ELR (cell line): ENCODE data around the gene SEMA5B.
A peak's percentile ranks its signal among the peaks of the same experiment; 100 is the strongest.

Experiments
- DNase-seq: peaks from one replicate; pipeline ENCODE4 v3.0.0-alpha.2; 2015; ENCODE audit warnings: low read depth

The SEMA5B gene

DNA sequence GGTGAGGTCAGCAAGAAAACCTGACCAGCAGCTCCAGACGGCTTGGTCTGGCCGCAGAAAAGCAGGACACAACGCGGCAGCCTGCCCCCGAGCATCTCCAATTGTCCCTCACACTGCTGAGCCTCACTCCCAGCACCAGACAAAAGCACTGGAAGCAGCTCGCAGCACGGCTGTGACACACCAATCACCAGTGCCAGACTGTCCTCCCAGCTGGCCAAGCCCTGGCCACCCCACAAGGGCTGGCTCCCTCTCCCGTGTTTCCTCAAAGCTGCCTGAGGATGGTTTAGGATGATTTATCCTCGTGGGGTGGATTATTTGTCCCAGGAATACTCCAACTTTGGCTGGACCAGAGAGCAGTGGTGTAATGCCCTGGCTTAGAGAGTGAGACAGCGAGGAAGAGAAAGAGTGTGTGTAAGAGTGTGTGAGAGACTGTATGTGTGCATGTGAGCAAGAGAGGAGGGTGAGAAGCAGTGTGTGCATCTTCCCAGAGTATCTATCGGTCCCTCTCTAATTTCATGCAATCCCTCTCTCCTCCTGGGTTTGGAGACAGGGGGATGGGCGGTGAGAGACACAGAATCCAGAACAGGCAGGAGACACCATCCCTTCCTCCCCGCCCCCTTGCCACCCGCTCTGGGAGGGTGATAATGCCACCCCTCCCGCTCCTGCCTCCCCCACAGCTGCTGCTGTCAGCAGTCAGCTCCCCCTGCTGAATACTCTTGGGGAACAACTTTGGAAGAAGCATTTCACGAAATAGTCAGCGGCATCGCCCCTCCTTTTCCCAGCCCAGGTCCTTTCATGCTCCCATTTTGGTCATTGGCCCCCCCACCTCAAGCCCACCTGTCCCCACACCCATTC lies 34.2 kb downstream of the SEMA5B start:
- DNase-seq: no peak

DNA sequence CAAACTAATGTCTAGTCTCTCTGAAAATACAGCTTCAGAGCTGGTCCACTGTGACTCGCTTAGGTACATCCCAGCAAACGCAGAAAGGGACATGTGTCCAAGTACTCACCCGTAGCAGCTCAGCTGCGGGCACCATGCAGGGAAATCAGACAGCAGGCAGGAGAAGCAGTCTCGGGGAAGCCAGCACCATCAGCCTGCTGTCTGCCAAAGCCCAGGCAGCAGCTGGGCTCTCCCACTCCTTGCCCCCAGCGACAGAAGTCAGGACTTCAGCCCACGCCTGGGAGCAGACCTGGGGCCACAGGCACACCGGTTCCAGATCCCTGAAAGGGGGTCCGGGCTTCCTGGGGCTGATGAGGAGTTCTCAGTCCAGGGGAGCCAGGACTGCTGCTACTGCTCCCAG lies 34.9 kb downstream of the SEMA5B start:
- no peak for DNase-seq

- DNase-seq: no peak
Measured at GRCh38 chr3:122992133-122992532, 35.4 kb downstream of the SEMA5B start.

DNA sequence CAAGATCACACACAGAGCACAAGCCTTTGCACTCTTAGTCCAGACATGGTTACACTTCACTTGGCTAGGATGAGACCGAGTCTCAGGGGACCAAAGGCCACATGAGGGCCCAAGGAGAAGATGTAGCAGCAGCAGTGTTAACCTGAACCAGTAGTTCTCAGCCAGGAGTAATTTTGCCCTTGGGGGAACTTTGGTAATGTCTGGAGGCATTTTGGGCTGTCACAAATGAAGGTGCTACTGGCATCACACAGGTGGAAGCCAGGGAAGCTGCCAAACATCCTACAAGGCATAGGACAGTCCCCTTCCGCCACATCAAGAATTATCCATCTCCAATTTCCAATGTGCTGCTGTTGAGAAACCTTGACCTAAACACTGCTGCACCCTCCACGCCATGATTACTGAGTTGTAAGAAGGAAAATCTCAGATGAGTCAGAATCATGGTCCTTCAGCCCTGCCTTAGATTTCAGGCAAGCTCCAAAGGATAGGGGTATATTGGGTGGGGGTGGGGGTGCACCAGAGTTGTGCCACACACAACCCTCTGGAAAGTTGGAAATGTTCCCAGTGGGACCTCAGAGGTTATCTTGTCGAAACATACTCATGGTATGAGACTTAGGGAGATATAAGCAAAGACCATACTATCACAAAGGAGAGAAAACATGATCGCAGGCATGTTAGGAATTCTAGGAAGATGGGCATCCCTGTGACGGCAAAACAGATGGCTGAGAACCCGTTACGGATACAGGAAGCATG lies 36.2 kb downstream of the SEMA5B start:
- DNase-seq: no peak

- DNase-seq: no peak
Measured at GRCh38 chr3:122989856-122990575, 37.5 kb downstream of the SEMA5B start.

- DNase-seq: no peak
Measured at GRCh38 chr3:122988508-122988907, 39.1 kb downstream of the SEMA5B start.

DNA sequence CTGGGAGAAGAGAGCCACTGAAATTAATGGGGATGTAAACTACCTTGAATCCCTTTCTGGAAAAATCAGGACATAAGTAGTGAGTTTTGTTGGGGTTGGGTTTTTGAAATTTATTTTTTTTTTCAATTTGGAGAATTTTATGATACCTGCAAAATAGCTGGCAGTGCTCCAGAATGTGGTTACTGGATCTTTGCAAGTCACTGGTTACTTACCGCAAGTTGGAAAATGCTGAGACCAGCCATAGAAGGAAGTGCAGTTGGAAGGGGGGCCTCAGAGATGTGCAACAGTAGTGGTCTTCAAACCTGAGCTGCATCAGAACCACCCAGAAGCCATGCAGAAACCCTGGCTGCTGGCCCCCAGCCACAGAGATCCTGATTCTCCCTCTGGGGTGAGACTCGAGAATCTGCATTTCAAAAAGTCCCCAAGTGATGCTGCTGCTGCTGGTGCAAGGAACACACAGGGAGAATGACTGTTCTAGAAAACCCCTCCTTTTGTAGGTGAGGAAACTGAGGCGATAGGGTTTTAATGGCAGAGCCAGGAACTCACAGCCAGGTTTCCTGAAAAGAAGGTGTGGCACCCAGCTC lies 39.7 kb downstream of the SEMA5B start:
- DNase-seq: no peak

DNA sequence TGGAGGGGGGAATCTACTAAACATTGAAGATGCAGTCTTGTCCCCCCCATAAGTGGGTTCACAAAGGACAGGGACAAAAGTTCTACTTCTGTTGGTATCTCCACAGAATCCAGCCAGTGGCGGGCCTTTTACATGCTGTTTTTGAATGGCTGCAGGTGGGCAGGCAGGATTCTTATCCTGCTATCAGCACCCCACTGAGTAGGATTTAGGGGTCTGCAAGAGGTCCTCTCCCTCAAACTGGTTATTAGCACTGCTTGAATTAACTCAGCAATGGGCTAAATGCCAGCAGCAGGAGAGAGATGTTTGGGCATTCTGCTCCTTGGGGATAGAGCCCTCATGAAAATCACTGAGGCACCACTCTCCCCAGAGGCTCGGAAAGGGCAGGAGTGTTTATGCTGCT lies 40.3 kb downstream of the SEMA5B start:
- no peak for DNase-seq

DNA sequence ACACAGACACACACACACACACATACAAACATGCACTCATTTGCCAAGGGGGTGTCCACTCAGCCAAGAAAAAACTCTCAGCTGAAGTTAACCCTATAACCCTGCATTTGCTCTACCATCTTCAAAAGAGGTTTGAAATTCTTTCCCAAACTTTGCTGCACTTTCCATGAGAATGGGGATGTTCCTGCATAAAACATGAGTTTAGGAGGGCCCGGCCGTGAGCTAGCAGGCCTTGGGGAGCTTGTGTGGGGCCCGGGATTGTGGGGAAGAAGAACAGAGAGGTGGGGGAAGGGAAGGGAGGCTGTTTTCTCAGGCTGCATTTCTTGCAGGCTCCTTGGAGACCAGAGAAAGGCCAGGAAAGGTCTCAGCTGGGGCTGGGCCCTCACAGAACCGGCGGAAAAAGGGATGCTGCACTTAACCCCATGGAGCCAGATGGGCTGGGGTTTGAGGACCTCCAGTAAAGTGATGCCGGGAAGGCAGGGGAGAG lies 40.8 kb downstream of the SEMA5B start:
- DNase-seq: no peak

DNA sequence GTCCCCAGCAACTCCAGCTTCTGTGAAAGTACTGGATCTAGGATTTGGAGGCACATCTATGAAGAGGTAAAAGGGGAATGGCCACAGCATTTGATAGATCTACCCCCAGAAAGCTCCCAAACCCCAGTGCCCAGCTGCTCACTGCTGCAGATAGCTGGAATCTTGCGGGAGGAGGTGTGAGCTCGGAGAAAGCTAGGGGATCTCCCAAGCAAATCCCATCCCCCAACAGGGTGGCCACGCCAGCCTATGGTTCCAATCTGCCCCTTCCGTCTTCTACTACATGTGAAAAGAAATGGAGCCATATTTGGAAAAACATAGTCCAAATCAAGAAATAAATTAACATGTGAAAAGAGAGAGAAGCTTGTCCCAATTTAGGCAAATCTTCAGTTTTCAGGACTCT lies 42.0 kb downstream of the SEMA5B start:
- DNase-seq: no peak

DNA sequence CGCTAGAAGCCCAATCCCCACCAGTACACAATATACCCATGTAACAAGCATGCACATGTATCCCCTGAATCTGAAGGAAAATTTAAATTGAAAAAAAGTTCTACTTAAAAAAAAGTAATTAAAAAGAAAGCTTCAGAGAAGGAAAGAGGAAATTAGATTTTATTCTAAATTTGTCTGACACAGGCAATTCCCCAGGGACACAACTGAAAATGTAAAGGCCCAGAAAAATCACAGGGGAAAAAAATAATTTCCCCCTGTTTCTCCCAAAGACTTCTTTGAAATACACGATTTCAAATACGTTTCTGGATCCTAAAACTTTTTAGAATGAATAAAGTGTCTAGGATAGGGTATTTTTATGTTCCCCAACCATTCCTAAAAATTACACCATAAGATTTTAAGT lies 42.9 kb downstream of the SEMA5B start:
- DNase-seq: no peak

- no peak for DNase-seq
Measured at GRCh38 chr3:122984007-122984406, 43.6 kb downstream of the SEMA5B start.

DNA sequence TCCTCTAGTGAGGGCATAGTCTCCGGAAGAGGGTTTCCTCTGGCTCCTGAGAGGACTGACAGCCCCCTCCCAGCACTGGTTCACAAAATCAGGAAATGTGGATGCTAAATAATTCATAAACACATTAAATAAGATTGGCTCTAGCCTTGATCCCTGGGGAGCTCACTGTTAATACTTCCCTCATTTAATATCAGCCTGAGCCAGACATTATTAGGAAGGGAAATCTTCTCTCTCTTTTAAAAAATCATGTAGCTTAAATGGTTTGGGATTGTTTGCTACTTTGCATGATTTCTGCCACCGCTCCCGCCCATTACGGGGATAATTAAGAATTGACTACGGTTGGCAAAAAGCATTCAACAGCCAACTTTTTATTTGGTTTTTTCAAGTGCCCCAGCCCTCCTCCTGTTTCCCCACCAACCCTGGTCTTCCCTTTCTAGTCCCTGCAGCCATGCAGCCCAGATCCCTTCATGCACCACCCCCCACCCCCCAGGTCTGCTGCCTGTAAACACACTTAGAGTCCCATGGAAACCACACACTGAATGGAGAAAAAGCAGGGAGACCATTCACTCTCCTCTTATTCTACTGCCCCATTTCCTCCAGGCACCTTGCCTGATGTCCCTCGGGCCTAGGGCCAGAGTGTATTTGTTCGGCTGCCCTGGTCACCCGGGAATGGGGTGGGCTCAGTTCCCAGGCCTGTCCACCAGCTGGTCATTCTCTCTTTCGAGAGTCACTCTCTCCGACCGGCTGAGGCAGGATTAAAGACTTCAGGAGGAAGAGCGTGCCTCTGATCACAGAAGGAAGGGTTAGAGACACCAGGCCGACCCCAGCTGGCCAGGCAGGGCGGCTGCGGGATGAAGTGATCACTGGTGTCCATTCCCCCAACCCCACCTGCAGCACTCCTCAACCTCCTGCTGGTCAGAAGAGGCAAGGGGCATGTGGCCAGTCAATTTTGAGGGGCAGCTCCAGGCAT lies 45.1 kb downstream of the SEMA5B start:
- DNase-seq: no peak

- DNase-seq: no peak
Measured at GRCh38 chr3:122979211-122979610, 48.4 kb downstream of the SEMA5B start.

- DNase-seq: no peak
Measured at GRCh38 chr3:122978569-122978968, 49.0 kb downstream of the SEMA5B start.

DNA sequence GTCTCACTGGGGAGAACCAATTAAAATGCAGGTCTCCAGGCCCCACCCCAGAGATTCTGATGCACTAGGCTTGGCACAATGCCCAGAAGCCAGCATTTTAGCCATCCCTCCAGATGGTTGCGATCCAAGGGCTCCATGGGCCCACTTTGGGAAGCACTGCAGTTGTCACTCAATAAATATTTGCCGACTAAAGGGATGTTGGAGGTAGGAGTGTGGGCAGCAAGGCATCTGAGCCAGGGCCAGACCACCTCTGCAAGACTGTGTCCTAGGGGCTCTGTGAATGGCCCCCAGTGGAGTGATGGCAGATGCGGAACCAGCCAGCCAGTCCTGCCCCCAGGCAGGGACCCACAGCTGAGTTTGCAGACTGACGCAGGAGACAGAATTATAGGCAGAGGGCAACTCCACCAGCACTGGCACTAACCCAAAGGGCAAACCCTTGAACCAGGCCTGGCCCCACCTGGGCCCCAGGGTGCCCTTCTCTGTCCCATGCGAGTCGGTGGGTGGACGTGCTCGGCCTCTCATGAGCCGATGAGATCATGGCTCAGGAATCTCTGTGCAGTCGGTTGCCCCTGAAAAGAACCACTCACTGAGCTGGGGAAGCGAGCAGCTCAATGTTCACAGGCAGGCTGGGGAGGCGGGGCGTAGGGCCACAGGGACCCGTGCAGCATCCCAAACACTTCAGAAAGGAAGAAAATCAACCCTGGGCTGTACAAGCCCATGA lies 49.7 kb downstream of the SEMA5B start:
- peak; percentile 82 for DNase-seq

GRCh38 chr3:122975924-122976293 lies 51.7 kb downstream of the SEMA5B start:
- no peak for DNase-seq

- peak; percentile 66 for DNase-seq
Measured at GRCh38 chr3:122975163-122975923, 52.2 kb downstream of the SEMA5B start.

- DNase-seq: peak; percentile 44
Measured at GRCh38 chr3:122974764-122975162, 52.8 kb downstream of the SEMA5B start.
